Activated T-cell treated with anti-CD3 and anti-CD28 coated beads for 4 hours (primary cell): ENCODE measurements around the gene LUZP2.

Experiments used
- DNase-seq: peaks from one replicate; pipeline ENCODE4 v3.0.0-alpha.2; 2020

LUZP2 gene

GRCh38 chr11:24734742-24735237 lies 237.9 kb downstream of the LUZP2 start:
- no peak for DNase-seq

DNA sequence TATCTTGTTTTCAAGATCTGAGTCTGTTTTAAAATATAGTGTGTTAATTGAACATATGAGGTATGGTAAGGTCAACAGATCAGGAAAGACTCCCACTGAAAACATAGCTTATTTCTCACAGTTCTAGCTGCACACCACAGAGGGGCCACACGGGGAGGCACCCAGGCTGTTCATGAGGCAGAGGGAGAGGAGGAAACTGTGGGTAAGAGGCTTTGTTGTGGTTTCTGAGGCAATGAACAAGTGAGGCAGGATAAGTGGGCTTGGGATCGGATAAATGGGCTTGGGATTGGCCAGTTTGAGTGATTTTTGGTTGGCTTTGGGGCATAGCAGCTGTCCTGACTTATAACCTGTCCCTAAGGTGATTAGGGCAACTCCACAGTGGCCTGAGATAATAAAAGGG lies 242.1 kb downstream of the LUZP2 start:
- DNase-seq = no peak

GRCh38 chr11:24739637-24740036 lies 242.8 kb downstream of the LUZP2 start:
- no peak for DNase-seq

DNA sequence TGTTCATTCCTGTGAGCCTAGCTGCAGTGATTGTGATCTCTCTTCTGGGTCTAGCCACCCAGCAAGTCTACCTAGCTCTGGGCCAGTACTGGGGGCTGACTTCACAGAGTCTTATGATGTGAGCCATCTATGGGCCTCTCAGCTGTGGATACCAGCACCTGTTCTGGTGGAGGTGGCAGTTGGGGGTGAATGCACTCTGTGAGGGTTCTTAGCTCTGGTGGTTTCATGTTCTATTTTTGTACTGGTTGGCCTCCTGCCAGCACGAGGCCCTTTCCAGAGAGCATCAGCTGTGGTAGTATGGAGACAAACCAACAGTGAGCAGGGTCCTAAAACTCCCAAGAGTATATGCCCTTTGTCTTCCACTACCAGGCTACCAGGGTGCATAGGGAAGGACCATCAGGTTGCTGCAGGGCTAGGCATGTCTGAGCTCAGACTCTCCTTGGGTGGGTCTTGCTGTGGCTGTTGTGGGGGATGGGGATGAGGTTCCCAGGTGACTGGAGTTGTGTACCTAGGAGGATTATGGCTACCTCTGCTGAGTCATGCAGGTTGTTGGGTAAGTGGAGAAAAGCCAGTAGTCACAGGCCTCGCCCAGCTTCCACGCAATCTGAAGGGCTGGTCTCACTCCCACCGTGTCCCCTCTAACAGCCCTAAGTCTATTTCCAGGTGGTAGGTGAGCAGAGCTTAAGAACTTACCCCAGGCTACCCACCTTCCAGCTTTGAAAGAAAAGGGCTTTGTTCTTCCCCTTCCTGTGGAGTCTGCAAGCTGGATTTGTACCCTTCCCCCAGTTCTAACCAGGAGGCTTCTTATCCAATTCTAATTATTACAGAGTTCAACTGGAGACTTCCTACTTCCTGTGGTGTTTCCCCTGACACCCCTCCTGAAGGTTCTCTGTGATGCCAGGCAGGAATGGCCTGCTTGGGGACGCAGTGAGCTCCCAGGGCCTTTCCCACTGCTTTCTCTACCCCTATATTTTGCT lies 250.7 kb downstream of the LUZP2 start:
- no peak for DNase-seq

DNA sequence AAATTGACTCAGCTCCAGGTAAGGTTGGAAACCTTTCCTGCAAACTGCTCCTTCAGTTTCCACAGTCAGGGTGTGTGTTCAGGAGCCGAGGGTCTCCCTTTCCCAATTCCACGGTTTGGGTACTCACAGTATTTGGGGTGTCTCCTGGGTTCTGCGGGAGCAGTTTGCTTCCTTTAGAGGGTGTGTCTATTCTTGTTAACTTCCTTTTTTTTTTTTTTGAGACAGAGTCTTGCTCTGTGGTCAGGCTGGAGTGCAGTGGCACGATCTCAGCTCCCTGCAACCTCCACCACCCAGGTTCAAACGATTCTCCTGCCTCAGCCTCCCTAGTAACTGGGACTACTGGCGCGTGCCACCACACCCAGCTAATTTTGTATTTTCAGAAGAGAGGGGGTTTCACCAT lies 251.4 kb downstream of the LUZP2 start:
- no peak for DNase-seq

- no peak for DNase-seq
These were observed 257.6 kb downstream of the LUZP2 start for GRCh38 chr11:24754406-24754805.

DNA sequence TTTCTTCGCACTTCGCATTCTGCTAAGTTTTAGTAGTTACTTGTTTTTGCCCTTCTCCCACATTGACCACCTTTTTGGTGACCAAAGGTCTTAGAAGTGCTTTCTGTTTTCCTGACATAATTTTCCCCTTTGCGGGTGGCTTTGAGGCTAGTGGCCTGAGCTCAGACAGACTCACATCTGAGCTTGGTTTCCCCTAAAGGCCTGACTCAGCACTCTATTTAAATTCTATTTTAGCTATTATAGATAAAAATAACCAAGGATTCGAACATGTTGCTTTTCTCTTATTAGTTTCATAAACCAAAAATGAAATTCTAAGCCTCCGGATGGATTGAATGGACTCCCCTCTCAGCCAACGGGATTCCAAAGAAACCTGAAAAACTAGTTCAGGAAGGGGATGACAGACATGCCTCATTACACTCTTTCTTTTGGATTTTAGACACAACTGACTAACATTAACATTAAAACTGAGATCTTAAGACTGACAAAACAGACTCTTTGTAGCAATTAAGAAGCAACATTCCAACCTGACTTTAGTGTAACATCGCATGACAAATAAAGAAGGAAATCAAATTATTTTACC lies 258.5 kb downstream of the LUZP2 start:
- no peak for DNase-seq

DNA sequence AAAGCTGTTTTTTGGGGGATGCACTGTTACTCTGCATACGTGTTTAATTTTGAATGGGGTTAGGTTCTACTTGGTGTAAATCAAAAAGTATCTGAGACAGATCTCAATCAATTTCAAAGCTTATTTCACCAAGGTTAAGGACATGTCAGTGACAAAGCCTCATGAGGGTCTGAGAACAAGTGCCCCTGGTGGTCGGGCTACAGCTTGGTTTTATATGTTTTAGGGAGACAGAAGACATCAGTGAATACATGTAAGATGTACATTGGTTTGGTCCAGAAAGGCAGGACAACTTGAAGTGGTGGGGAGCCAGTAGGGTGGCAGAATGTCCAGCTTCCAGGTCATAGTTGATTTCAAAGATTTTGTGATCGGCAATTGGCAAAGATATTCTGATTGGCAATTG lies 262.9 kb downstream of the LUZP2 start:
- DNase-seq = no peak

GRCh38 chr11:24760681-24761080 lies 263.8 kb downstream of the LUZP2 start:
- DNase-seq = no peak

GRCh38 chr11:24762076-24762475 lies 265.2 kb downstream of the LUZP2 start:
- DNase-seq = no peak

DNA sequence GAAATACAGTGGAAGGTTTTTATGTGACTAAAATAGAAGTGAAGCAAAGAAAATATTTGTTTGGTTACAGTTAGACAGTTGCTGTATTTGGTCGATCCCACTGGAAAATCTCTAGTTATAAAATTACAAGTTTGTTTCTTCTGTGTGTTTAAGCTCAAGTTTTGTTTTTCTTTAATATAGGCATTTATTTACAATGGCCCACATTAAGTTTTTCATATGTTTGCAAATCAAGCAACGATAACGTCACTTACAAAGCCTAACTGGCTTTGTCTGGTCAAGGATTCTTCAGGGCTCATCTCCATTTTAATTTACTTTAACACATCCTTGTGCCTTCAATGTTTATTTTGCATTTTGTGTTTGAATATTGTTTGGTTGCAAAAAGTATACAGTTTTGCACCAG lies 270.6 kb downstream of the LUZP2 start:
- DNase-seq = no peak

DNA sequence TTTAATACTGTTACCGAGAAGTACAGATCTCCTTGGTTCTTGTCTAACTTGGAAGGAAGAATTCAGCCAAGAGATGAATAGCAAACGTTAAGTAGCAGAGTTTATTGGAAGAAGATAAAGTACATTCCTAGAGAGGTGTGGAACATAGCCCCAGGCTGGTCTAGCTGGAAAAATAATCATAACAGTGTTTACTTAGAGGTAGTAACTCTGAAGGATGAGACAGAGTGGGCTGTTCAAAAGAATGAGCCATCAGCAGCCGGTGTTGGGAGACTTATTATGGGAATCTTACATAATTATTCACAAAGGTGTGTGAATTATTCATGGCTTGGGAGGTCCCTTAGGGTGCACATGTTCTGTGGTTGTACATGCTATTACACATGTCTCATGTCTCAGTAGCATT lies 276.5 kb downstream of the LUZP2 start:
- no peak for DNase-seq

- no peak for DNase-seq
These were observed 282.9 kb downstream of the LUZP2 start for GRCh38 chr11:24779791-24780190.

GRCh38 chr11:24781288-24781687 lies 284.4 kb downstream of the LUZP2 start:
- DNase-seq = no peak

- no peak for DNase-seq
These were observed 296.6 kb downstream of the LUZP2 start for GRCh38 chr11:24793479-24793878.

DNA sequence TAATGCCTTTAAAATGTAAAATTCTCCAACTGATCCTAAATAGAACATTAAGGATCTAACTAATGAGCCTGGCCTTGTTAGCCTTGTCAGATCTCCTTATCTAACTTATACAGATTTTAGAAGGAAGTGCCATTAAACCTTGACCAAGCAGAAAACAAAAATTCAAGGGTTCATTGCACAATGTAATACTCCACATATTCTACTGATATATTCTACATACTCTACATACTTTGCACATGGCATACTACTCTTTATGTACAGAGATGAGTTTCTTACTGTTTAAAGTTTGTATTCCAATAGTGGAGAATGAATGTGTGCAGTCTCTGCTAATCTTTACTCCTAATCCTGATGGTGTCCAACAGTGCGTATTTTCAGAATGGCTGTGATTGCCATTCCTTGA lies 297.2 kb downstream of the LUZP2 start:
- no peak for DNase-seq

DNA sequence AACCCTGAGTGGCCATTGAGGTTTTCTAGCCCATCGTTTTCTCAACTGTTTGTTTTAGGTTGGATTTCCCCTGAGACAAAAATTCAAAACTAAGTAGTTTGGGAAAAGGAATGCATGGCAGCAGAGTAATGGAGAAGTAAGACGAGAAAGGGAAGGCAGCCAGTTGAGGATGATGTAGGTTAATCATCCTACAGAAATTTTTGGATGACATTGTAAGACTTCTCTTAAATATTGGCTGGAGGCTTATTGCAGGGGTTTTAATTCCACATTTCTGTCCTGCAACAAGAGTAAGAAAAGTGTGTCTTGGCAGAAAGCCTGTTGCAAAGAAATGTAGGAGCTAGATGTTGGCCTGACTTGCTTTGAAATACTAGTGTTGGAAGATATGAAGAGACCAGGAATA lies 308.8 kb downstream of the LUZP2 start:
- no peak for DNase-seq

DNA sequence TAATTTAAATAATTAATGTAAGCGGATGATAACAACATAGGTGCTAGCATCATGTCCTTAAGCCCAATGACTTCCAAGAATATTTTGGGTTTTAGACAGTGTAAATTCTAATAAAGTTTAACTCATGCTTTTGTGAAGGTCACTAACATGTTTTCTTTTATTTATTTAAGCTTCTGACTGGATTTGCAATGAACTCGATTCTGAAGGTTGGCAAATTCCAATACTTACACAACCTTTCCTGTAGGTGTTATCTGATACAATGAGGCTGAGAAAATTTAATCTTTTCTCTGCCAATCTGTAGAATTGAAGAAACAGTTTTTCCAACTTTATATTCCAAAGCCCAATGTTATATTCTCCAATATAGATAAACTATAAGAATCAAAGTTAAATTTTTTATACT lies 311.3 kb downstream of the LUZP2 start:
- DNase-seq = no peak

GRCh38 chr11:24819006-24819405 lies 322.2 kb downstream of the LUZP2 start:
- no peak for DNase-seq

GRCh38 chr11:24819863-24820434 lies 323.1 kb downstream of the LUZP2 start:
- DNase-seq = no peak

DNA sequence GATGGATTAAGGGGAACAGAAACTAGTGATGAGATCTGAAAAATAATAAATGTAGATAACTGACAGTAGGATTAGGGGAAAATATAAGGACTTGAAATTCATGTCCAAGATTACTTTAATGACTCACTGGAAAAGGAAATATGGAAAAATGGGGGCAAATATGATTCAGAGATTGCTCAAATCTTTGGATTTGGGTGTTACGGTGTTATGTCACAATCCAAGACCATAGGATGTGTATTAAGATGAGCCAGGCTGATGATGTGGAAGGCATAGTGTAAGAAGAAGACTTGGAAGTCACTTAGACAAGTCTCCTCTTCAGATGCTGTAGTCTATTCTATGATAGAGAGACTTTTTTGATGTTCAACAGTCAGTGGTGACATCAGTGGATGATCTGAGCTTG lies 323.7 kb downstream of the LUZP2 start:
- DNase-seq = no peak

DNA sequence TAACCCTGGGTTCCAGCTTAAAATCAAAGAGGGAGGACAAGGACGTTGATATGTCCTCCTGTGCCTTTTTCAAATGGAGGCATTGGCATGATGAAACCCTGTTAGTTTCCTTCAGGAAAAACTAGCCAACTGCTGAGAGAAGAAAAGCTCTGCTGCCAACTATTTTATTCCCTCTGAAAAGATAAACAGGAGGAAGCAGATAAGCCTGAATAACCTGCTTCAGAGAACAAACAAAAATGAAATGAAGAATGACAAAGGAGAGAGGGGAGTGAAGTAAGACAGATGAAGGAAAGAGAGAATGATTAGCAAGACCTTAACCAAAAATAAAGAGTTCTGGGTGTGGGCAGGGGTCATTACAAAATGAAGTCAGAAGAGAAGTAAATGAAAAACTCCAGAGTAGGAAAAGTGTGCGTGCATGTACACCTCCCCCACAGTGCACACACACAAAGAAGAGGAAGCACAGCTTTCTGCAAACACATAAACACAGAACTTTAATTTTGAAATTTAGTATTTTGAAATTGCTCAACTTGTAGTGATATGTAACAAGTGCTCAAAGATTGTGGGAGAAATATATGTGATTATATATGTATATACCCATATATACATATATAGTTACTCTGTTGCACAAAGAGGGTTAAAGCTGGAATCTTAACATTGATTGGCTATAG lies 332.2 kb downstream of the LUZP2 start:
- no peak for DNase-seq

- no peak for DNase-seq
These were observed 336.7 kb downstream of the LUZP2 start for GRCh38 chr11:24833573-24833972.
